ENCODE data around the gene MAML2.
"Not testable (repeated sequence)": the region's sequence is repeated elsewhere in the genome, so short reads cannot be mapped to it uniquely, and the experiment has no call there.

The MAML2 gene

GRCh38 chr11:96288915-96289314 lies 54.1 kb downstream of the MAML2 start:
- DNase-seq: no peak

- DNase-seq: no peak
Measured at GRCh38 chr11:96287822-96288439, 55.1 kb downstream of the MAML2 start.

GRCh38 chr11:96285985-96286384 lies 57.0 kb downstream of the MAML2 start:
- DNase-seq: not testable (repeated sequence)

- no peak for DNase-seq
Measured at GRCh38 chr11:96284917-96285316, 58.1 kb downstream of the MAML2 start.

GRCh38 chr11:96284401-96284800 lies 58.6 kb downstream of the MAML2 start:
- no peak for DNase-seq

- no peak for DNase-seq
Measured at GRCh38 chr11:96282625-96283220, 60.3 kb downstream of the MAML2 start.

GRCh38 chr11:96280444-96280843 lies 62.6 kb downstream of the MAML2 start:
- DNase-seq: no peak

- no peak for DNase-seq
Measured at GRCh38 chr11:96279896-96280290, 63.1 kb downstream of the MAML2 start.

GRCh38 chr11:96279018-96279895 lies 63.7 kb downstream of the MAML2 start:
- no peak for DNase-seq

GRCh38 chr11:96278039-96278897 lies 64.7 kb downstream of the MAML2 start:
- no peak for DNase-seq

GRCh38 chr11:96277696-96278038 lies 65.3 kb downstream of the MAML2 start:
- no peak for DNase-seq

- no peak for DNase-seq
Measured at GRCh38 chr11:96276836-96277235, 66.2 kb downstream of the MAML2 start.

GRCh38 chr11:96275801-96276594 lies 67.0 kb downstream of the MAML2 start:
- DNase-seq: no peak

GRCh38 chr11:96273507-96273906 lies 69.5 kb downstream of the MAML2 start:
- DNase-seq: no peak

- DNase-seq: no peak
Measured at GRCh38 chr11:96272529-96273222, 70.3 kb downstream of the MAML2 start.

GRCh38 chr11:96271777-96272176 lies 71.2 kb downstream of the MAML2 start:
- DNase-seq: no peak

- DNase-seq: not testable (repeated sequence)
Measured at GRCh38 chr11:96271352-96271751, 71.6 kb downstream of the MAML2 start.

GRCh38 chr11:96268527-96268926 lies 74.5 kb downstream of the MAML2 start:
- DNase-seq: not testable (repeated sequence)

- no peak for DNase-seq
Measured at GRCh38 chr11:96267496-96268032, 75.4 kb downstream of the MAML2 start.

GRCh38 chr11:96267001-96267495 lies 75.9 kb downstream of the MAML2 start:
- DNase-seq: no peak

GRCh38 chr11:96265972-96266371 lies 77.0 kb downstream of the MAML2 start:
- no peak for DNase-seq

Data from NCI-H2081 treated with DMSO at 0.1 percent for 48 hours (cell line).